Measurements from ENCODE around the gene CNIH2.
"Not testable (repeated sequence)": the region's sequence is repeated elsewhere in the genome, so short reads cannot be mapped to it uniquely, and the experiment has no call there.

Gene CNIH2

GRCh38 chr11:66259956-66260355 lies 18.0 kb upstream of the CNIH2 start:
- no peak for DNase-seq

- DNase-seq = no peak
Observed at GRCh38 chr11:66261578-66261977, 16.4 kb upstream of the CNIH2 start.

DNA sequence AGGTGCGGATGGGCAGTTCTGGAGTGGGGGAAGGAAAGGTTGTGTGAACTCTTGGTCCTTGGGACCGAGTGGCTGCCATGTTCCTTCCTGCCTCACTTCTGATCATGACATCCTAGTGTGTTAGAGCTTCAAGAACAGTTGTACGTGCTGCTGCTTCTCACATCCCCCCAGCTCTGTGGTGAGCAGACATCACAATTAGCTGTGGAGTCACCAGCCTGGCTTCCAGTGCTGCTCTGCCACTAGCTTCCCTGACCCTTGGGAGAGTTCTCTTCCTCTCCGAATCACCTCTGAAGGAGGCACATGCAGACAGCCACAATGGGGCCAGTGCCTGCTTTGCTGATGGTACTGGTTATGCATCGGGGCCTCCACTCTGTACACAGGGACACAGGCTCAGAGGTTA lies 15.8 kb upstream of the CNIH2 start:
- no peak for DNase-seq

DNA sequence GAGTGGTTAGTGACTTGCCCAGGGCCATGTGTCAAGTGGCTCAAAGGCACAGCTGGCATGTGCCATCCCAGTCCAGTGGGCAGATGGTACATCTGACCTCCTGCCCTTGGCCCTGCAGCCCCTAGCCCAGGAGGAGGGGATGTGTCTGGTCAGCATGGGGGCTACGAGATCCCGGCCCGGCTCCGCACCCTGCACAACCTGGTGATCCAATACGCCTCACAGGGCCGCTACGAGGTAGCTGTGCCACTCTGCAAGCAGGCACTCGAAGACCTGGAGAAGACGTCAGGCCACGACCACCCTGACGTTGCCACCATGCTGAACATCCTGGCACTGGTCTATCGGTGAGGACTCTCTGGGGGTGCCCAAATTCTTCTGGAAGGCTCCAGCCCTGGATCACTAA lies 15.3 kb upstream of the CNIH2 start:
- DNase-seq = no peak

- no peak for DNase-seq
Observed at GRCh38 chr11:66263231-66263630, 14.7 kb upstream of the CNIH2 start.

- no peak for DNase-seq
Observed at GRCh38 chr11:66263785-66264184, 14.2 kb upstream of the CNIH2 start.

GRCh38 chr11:66264383-66264782 lies 13.6 kb upstream of the CNIH2 start:
- DNase-seq = no peak

- no peak for DNase-seq
Observed at GRCh38 chr11:66264914-66265313, 13.1 kb upstream of the CNIH2 start.

GRCh38 chr11:66265531-66266377 lies 12.2 kb upstream of the CNIH2 start:
- no peak for DNase-seq

GRCh38 chr11:66266378-66267038 lies 11.5 kb upstream of the CNIH2 start:
- DNase-seq = no peak

DNA sequence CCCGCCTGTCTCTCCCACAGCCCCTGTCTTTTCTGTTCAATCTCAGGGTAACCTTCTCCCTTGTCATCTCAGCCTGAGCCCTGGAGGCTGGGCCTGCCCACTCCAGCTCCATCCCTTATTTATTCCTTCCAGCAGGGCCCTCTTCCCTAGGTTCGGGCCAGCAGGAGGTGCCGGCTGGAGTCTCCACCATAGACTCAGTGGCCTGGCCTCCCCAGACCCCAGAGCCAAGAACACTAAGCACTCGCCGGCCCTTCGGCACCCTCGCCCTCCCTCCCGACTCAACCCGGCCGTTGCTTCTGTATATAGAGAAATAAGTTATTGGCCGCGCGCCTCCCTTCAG lies 11.0 kb upstream of the CNIH2 start:
- no peak for DNase-seq

GRCh38 chr11:66267379-66268243 lies 10.4 kb upstream of the CNIH2 start:
- peak; percentile 82 for DNase-seq

DNA sequence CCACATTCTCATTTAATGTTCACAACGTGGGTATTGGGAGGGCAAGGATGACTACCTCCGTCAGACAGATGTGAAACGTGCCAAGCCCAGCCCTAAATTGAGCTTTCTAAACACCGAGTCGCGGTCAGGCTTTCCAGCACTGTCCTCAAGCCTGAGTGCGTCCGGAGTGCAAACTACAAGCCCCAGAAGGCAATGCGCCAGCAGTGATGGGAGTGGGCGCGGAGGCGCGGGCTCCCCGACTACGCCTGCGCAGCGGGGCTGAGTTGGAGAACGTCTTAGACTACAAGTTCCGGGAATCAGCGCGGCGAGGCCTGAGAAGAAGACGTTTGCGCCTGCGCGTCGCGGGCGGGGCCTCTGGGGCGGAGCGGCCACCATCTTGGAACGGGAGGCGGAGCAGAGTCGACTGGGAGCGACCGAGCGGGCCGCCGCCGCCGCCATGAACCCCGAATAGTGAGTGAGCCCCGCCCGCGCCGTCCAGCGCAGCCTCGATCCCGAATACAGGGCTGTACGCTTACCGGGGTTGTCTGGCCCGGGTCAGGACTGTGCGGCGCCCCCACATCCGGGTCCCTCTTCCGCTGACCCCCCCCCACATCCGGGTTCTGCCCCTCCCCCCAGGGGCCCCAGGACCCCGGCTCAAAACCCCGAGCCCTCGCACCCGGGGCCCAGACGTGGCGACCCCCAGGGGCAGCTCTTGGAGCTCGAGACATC lies 9.6 kb upstream of the CNIH2 start, which contains the start of gene RAB1B:
RAB1B (plus strand) TSS at position 396 of the 708 bp plus-strand sequence; CDS start at position 437, 41 bp downstream.
- peak; percentile 99 for DNase-seq

GRCh38 chr11:66268952-66269905 lies 8.7 kb upstream of the CNIH2 start:
- DNase-seq = no peak

- no peak for DNase-seq
Observed at GRCh38 chr11:66271816-66272215, 6.2 kb upstream of the CNIH2 start.

GRCh38 chr11:66272596-66272995 lies 5.4 kb upstream of the CNIH2 start:
- DNase-seq = no peak

DNA sequence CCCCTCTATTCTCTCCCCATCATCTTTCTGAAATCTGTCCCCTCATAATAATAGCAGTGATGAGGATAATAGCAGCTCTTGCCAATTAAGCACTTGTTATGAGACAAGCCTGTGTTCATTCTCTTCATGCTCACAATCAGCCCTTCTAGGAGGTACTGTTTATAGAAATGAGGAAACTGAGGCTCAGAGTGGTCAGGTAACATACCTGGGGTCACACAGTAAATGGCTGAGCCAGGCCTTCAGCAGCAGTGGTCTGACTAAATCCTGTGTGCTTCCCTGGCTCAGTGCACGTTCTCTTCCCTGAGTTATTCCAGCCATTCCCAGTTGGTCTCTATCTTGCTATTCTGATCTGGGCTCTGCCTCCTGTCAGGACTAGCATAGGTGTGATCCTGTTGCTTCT lies 3.8 kb upstream of the CNIH2 start:
- DNase-seq = no peak

GRCh38 chr11:66275396-66275795 lies 2.6 kb upstream of the CNIH2 start:
- no peak for DNase-seq

DNA sequence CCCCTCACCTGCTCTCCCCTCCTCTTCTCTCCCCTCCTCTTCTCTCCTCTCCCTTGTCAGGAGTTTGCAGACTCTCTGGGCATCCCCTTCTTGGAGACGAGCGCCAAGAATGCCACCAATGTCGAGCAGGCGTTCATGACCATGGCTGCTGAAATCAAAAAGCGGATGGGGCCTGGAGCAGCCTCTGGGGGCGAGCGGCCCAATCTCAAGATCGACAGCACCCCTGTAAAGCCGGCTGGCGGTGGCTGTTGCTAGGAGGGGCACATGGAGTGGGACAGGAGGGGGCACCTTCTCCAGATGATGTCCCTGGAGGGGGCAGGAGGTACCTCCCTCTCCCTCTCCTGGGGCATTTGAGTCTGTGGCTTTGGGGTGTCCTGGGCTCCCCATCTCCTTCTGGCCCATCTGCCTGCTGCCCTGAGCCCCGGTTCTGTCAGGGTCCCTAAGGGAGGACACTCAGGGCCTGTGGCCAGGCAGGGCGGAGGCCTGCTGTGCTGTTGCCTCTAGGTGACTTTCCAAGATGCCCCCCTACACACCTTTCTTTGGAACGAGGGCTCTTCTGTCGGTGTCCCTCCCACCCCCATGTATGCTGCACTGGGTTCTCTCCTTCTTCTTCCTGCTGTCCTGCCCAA lies 1.9 kb upstream of the CNIH2 start:
- no peak for DNase-seq

GRCh38 chr11:66276619-66277018 lies 1.4 kb upstream of the CNIH2 start:
- DNase-seq = not testable (repeated sequence)

GRCh38 chr11:66277064-66277463 lies 911 bp upstream of the CNIH2 start:
- DNase-seq = not testable (repeated sequence)
